ENCODE results near the gene FAM20A. TPM values are rescaled to one million over a fixed set of nuclear protein-coding genes. Genes with fewer than 3 reads are reported as not detected.
"Not testable (repeated sequence)": the region's sequence is repeated elsewhere in the genome, so short reads cannot be mapped to it uniquely, and the experiment has no call there.

The FAM20A gene
- total and polyA plus RNA-seq, 2 donors (not counting 1 experiment from before 2014, with no cell fraction given): not detected

DNA sequence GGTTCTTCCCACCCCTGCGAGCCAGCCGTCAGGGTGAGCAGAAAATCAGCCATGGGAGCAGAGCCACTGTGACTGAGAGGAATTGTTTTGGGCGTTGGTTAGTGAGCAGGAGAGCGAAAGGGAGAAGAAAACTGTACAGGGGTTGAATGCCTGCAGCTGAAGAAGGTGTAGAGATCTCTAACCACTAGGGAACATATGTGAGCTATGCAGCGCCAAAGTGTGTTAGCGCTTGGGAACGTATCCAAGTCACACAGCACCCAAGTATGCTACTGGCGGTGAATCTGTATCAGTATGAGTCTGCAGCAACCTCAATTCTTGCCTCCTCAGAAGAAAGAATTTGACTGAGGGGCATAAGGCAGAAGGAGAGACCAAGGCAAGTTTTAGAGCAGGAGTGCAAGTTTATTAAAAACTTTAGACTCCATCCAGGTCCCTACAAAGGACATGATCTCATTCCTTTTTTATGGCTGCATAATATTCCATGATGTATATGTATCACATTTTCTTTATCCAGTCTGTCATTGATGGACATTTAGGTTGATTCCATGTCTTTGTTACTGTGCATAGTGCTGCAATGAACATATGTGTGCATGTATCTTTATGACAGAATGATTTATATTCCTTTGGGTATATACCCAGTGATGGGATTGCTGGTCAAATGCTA lies 108.6 kb downstream of the FAM20A start:
- DNase-seq; intact Hi-C loops (cut with micrococcal nuclease); H3K4me3 ChIP-seq (ENCODE audit: control extremely low read depth in 1 of 5, extremely low read depth in 1 of 5, insufficient read depth in 1 of 5, low read depth in 2 of 5, low read length in 4 of 5); H3K4me3 Mint-ChIP-seq; H2AFZ ChIP-seq (ENCODE audit: insufficient read depth, low read depth, low read length, poor library complexity, severe bottlenecking); H4K20me1 ChIP-seq (ENCODE audit: control insufficient read depth, insufficient read depth, low read length, poor library complexity, severe bottlenecking); H3K27ac ChIP-seq (ENCODE audit: low read length in 2 of 2); H3K27me3 Mint-ChIP-seq; H3K4me2 ChIP-seq (replicated peaks; ENCODE audit: low read depth, low read length, poor library complexity, severe bottlenecking); CTCF ChIA-PET; H3K9ac ChIP-seq (ENCODE audit: low read length); H3K9me3 ChIP-seq (ENCODE audit: control extremely low read depth in 1 of 3, control insufficient read depth in 2 of 3, insufficient read depth in 1 of 3, low read length in 2 of 3); POLR2A ChIA-PET; H3K36me3 ChIP-seq (replicated peaks in 1 of 2; ENCODE audit: control extremely low read depth in 1 of 2, control insufficient read depth in 1 of 2, extremely low read depth in 1 of 2, insufficient read depth in 2 of 2, low read length in 1 of 2); H3K9me3 Mint-ChIP-seq (ENCODE audit: insufficient read depth); ATAC-seq (ENCODE audit: low read depth); H3K79me2 ChIP-seq (ENCODE audit: control insufficient read depth, insufficient read depth, low read length); H3K27me3 ChIP-seq (replicated peaks in 1 of 4; ENCODE audit: control extremely low read depth in 1 of 4, control insufficient read depth in 3 of 4, insufficient read depth in 4 of 4, low read length in 3 of 4): not testable (repeated sequence)
- H3K4me1 ChIP-seq (ENCODE audit: control insufficient read depth in 2 of 2, insufficient read depth in 2 of 2, low read length in 2 of 2): peaks cover 24 to 33% of the 10 kb centered on the region in 2 donors
- WGBS (ENCODE audit: insufficient coverage): 98% methylated on average over 6 of the region's 8 CpGs
- peaks cover 26% of the 10 kb centered on the region for H3K4me1 Mint-ChIP-seq
- H3K27ac Mint-ChIP-seq: peak overlapping the region; percentile 23

DNA sequence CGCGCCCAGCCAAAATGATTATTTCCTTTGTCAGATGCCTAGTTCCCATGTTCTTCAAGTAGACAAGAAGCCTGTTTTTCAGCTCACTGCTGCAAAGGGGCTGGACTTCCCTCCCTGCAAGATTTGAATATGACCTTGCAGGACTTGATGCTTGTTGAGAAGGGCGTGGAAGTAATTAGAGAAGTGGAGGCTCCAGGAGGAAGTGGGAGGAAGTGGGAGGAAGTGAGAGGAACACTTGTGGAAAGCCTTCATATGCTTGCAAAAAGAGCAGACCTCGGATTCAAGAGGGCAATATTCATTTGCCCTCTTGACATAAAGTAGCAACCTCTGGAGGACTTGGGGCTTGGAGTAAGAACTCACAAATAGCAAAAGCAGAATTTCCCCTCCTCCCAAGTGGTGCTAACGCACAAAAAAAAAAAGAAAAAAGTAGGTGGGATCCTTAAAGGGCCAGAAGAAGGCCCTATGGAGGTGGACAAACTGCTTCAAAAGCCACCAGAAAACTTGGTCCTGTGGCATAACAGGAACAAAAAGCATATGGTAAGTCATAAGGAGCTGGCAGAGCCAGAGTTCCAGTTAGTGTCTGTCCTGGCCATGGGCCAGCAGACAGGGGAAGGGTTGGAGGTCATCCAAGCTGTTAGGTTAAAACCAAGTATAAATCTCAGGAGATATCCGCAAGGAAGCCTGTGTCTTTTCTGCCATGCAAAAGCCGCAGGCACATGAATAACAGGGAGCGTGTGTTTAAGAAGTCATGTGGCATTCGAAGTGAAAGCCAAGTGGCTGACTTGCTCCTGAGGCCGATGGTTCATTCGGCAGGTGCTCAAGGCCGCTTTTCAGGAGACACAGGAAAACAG lies 109.6 kb downstream of the FAM20A start:
- H3K9me3 ChIP-seq (ENCODE audit: control extremely low read depth in 1 of 3, control insufficient read depth in 2 of 3, insufficient read depth in 1 of 3, low read length in 2 of 3): peaks cover 0 to 5% (median 0%) of the 10 kb centered on the region in 3 donors
- peak overlapping the region; percentile 8 for H3K4me3 Mint-ChIP-seq
- DNase-seq: peak; percentile 52
- no peaks in the 10 kb centered on the region for H3K27me3 Mint-ChIP-seq
- no peaks in the 10 kb centered on the region for H3K79me2 ChIP-seq (ENCODE audit: control insufficient read depth, insufficient read depth, low read length)
- CTCF ChIA-PET: interaction anchor here (0.8 to 1.0 kb wide), 2 partner anchors 9 to 25 kb away, joined by 3 read pairs; no protein-coding TSS in a partner anchor
- intact Hi-C loops (cut with micrococcal nuclease): no loop called here
- H3K9ac ChIP-seq (ENCODE audit: low read length): no peak overlapping the region
- H3K27ac Mint-ChIP-seq: peak overlapping the region; percentile 32
- H3K4me1 Mint-ChIP-seq: peaks cover 23% of the 10 kb centered on the region
- no peak overlapping the region for H3K4me3 ChIP-seq (ENCODE audit: control extremely low read depth in 1 of 5, extremely low read depth in 1 of 5, insufficient read depth in 1 of 5, low read depth in 2 of 5, low read length in 4 of 5)
- 71% methylated on average over 11 of the region's 12 CpGs for WGBS (ENCODE audit: insufficient coverage)
- POLR2A ChIA-PET: interaction anchor here (0.7 kb wide), 1 partner anchor 24 kb away, joined by 3 read pairs; no protein-coding TSS in a partner anchor
- no peaks in the 10 kb centered on the region for H4K20me1 ChIP-seq (ENCODE audit: control insufficient read depth, insufficient read depth, low read length, poor library complexity, severe bottlenecking)
- TF ChIP-seq EZH2 (IDR thresholded peaks at IDR 0.05; ENCODE audit: borderline replicate concordance, insufficient read depth, low read depth, low read length, poor library complexity, severe bottlenecking): no peak
- TF ChIP-seq, protein P1, sequence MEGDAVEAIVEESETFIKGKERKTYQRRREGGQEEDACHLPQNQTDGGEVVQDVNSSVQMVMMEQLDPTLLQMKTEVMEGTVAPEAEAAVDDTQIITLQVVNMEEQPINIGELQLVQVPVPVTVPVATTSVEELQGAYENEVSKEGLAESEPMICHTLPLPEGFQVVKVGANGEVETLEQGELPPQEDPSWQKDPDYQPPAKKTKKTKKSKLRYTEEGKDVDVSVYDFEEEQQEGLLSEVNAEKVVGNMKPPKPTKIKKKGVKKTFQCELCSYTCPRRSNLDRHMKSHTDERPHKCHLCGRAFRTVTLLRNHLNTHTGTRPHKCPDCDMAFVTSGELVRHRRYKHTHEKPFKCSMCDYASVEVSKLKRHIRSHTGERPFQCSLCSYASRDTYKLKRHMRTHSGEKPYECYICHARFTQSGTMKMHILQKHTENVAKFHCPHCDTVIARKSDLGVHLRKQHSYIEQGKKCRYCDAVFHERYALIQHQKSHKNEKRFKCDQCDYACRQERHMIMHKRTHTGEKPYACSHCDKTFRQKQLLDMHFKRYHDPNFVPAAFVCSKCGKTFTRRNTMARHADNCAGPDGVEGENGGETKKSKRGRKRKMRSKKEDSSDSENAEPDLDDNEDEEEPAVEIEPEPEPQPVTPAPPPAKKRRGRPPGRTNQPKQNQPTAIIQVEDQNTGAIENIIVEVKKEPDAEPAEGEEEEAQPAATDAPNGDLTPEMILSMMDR (IDR thresholded peaks at IDR 0.05): no peak
- no peaks in the 10 kb centered on the region for H3K27me3 ChIP-seq (replicated peaks in 1 of 4; ENCODE audit: control extremely low read depth in 1 of 4, control insufficient read depth in 3 of 4, insufficient read depth in 4 of 4, low read length in 3 of 4)
- peak overlapping the region in 1 of 2 donors; percentile 19 for H3K27ac ChIP-seq (ENCODE audit: low read length in 2 of 2)
- H3K4me1 ChIP-seq (ENCODE audit: control insufficient read depth in 2 of 2, insufficient read depth in 2 of 2, low read length in 2 of 2): peaks cover 21 to 31% of the 10 kb centered on the region in 2 donors
- H3K36me3 ChIP-seq (replicated peaks in 1 of 2; ENCODE audit: control extremely low read depth in 1 of 2, control insufficient read depth in 1 of 2, extremely low read depth in 1 of 2, insufficient read depth in 2 of 2, low read length in 1 of 2): no peaks in the 10 kb centered on the region
- no peaks in the 10 kb centered on the region for H3K9me3 Mint-ChIP-seq (ENCODE audit: insufficient read depth)
- ATAC-seq (ENCODE audit: low read depth): peak; percentile 69
- peak overlapping the region; percentile 48 for H3K4me2 ChIP-seq (replicated peaks; ENCODE audit: low read depth, low read length, poor library complexity, severe bottlenecking)
- peak overlapping the region; percentile 47 for H2AFZ ChIP-seq (ENCODE audit: insufficient read depth, low read depth, low read length, poor library complexity, severe bottlenecking)

Measured in B cell (primary cell).